Measurements from ENCODE around the gene C2orf81.
"Not testable (repeated sequence)": the region's sequence is repeated elsewhere in the genome, so short reads cannot be mapped to it uniquely, and the experiment has no call there.

Gene C2orf81

GRCh38 chr2:74442483-74443297 is 21.3 kb upstream of the C2orf81 start:
- not testable (repeated sequence) for DNase-seq (ENCODE audit: low read depth, low spot score)

- peak; percentile 37 for DNase-seq (ENCODE audit: low read depth, low spot score)
These were observed 20.5 kb upstream of the C2orf81 start, which contains the start of gene RTKN for GRCh38 chr2:74441690-74442482. RTKN (minus strand) TSS chr2:74441937; CDS start chr2:74441816, 121 bp downstream.

DNA sequence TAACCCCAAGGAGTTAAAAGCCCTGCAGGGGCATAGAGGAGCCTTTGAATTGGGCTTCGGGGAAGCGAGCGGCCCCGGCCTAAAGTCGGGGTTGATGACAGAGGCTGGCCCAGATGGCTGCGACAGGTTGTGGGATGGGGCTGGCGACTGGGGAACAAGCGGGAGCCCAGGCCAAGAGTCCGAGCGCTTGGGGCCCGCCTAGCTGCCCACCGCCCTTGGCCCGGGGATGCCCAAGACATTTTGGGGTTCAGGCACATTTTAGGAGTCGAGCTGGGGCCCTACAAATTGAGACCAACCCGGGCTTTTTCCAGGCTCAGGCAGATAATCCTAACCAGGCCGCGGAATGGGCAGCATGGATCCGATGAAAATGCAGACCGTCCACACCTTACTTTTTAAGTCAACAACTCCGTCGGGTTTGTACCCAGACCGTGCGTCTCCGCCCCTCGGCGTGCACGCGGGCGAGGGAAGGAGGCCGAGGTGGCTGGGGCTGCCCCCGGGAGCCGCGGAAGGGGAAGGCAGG is 19.8 kb upstream of the C2orf81 start:
- no peak for DNase-seq (ENCODE audit: low read depth, low spot score)

GRCh38 chr2:74440378-74441169 is 19.2 kb upstream of the C2orf81 start:
- DNase-seq (ENCODE audit: low read depth, low spot score), result peak; percentile 92

- DNase-seq (ENCODE audit: low read depth, low spot score), result peak; percentile 67
These were observed 18.5 kb upstream of the C2orf81 start for GRCh38 chr2:74439803-74440377.

GRCh38 chr2:74439373-74439772 is 18.0 kb upstream of the C2orf81 start:
- DNase-seq (ENCODE audit: low read depth, low spot score), result no peak

- DNase-seq (ENCODE audit: low read depth, low spot score), result no peak
These were observed 16.8 kb upstream of the C2orf81 start for GRCh38 chr2:74438248-74438647.

- DNase-seq (ENCODE audit: low read depth, low spot score), result no peak
These were observed 15.7 kb upstream of the C2orf81 start for GRCh38 chr2:74436848-74437695.

- DNase-seq (ENCODE audit: low read depth, low spot score), result no peak
These were observed 14.8 kb upstream of the C2orf81 start for GRCh38 chr2:74436111-74436805.

- no peak for DNase-seq (ENCODE audit: low read depth, low spot score)
These were observed 9.1 kb upstream of the C2orf81 start for GRCh38 chr2:74430502-74430901.

GRCh38 chr2:74429487-74430451 is 8.3 kb upstream of the C2orf81 start:
- no peak for DNase-seq (ENCODE audit: low read depth, low spot score)

- DNase-seq (ENCODE audit: low read depth, low spot score), result no peak
These were observed 7.3 kb upstream of the C2orf81 start for GRCh38 chr2:74428675-74429074.

- DNase-seq (ENCODE audit: low read depth, low spot score), result no peak
These were observed 6.1 kb upstream of the C2orf81 start for GRCh38 chr2:74427551-74427950.

- DNase-seq (ENCODE audit: low read depth, low spot score), result no peak
These were observed 4.9 kb upstream of the C2orf81 start for GRCh38 chr2:74426181-74426758.

DNA sequence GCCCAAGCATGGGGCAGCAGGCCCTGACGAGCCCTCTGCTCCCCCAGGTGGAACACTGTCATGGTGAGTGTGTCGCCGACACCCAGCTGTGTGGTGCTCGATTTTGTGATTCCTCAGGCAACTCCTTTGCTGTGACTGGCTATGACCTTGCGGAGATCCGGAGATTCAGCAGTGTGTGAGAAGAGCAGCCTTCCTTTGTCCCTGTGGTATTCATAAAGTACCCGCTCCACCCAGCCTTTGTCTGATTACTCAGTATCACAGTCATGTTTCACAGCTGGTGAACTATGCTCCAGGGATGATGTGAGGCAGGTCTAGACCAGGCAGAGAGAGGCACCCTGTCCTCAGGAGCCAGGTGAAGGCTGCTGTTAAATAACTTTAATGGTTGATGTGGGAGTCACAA is 4.1 kb upstream of the C2orf81 start:
- no peak for DNase-seq (ENCODE audit: low read depth, low spot score)

DNA sequence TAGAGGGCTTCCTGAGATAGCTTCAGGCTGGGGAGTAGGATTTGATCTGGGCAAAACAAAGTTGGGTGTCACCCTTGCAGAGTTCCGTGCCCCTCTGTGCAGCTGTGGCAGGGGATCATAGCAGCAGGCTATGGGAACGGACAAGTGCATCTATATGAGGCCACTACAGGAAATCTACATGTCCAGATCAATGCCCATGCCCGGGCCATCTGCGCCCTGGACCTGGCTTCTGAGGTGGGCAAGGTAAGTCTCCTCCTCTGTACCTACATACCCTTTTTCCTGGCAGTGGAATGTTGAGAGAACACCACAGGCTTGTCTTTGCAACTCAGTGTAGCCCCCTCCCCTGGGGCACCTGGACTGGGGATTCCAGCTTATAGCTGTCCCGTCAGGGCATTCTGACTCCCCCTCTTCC is 3.6 kb upstream of the C2orf81 start:
- no peak for DNase-seq (ENCODE audit: low read depth, low spot score)

DNA sequence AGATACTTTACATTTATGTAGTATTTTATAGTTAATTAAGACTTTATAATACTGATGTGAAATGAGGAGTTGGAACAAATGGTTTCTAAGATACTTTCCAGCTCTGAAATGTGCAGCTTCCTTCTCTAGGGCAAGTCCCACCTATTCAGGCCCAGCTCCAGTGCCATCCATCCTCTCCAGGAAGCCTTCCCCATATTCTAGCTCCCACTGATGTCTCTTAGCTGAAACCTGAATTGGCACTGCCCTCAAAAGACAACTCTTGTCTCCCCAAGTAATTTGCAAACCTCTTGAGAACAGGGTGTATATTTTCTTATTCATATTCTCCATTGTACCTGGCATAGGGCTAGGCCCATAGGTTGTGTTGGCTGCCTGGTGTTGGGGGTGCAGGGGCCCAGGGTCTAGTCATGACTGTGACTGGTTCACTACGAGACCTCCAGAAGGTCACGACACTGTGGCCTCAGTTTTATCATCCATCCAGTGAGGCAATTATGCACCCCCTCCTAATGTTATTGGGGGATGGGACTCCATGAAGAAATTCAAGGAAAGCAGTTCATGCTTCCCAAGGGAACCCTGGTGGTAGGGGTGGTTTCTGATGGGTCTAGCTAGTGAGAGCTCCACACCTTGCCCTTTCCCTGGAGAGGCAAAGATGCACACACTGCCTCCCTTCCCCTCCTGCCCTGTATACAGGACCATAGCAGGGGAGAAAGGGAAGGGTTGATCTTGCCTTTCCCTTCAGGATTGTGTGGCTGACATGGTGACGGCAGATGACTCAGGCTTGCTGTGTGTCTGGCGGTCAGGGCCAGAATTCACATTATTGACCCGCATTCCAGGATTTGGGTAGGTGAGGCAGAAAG is 2.9 kb upstream of the C2orf81 start:
- DNase-seq (ENCODE audit: low read depth, low spot score), result peak; percentile 30
